OCI-LY3 (cell line): ENCODE data around the gene MYDGF.

Experiments used
- H2AFZ ChIP-seq: fragments of 200-600, 300-600 bp; shearing (Covaris generic); 2 replicates; pipeline ENCODE4 v1.6.0; 2014; ENCODE audit warnings: antibody characterized with exemption, low read depth, low read length
- H3K27ac ChIP-seq: fragments of 200-600, 300-600 bp; sonication (generic); 2 replicates; pipeline ENCODE4 v1.5.1; 2014; ENCODE audit warnings: mild to moderate bottlenecking, low read length, moderate library complexity, mixed read lengths
- H3K27me3 ChIP-seq: fragments of 200-600, 300-600 bp; sonication (generic); 2 replicates; pipeline ENCODE4 v1.6.1; 2014; ENCODE audit warnings: low read depth, low read length, mixed read lengths
- H3K36me3 ChIP-seq: fragments of 200-600, 300-600 bp; sonication (generic); replicated peaks from 2 replicates; pipeline ENCODE3; 2014; ENCODE audit warnings: low read depth, low read length, mixed read lengths
- H3K4me1 ChIP-seq: fragments of 300-600, 200-600 bp; sonication (generic); 2 replicates; pipeline ENCODE4 v1.6.1; 2014; ENCODE audit warnings: low read length, mixed read lengths
- H3K4me2 ChIP-seq: fragments of 200-600, 300-600 bp; sonication (generic); 2 replicates; pipeline ENCODE4 v1.6.1; 2014; ENCODE audit warnings: low read length, mixed read lengths
- H3K4me3 ChIP-seq: fragments of 300-600, 200-600 bp; sonication (generic); 2 replicates; pipeline ENCODE4 v1.5.1; 2014; ENCODE audit warnings: antibody characterized with exemption, mild to moderate bottlenecking, low read length, moderate library complexity
- H3K79me2 ChIP-seq: fragments of 300-600, 200-600 bp; shearing (Covaris generic); 2 replicates; pipeline ENCODE4 v1.6.1; 2014; ENCODE audit warnings: mild to moderate bottlenecking, low read length, mixed read lengths
- H3K9ac ChIP-seq: fragments of 300-600, 200-600 bp; shearing (Covaris generic); 2 replicates; pipeline ENCODE4 v1.6.0; 2014; ENCODE audit warnings: mild to moderate bottlenecking, low read length, moderate library complexity
- H3K9me3 ChIP-seq: fragments of 200-600, 300-600 bp; shearing (Covaris generic); 2 replicates; pipeline ENCODE4 v1.6.1; 2014; ENCODE audit warnings: low read length, mixed read lengths; ENCODE audit not compliant: insufficient read depth
- H4K20me1 ChIP-seq: fragments of 200-600, 300-600 bp; sonication (generic); 2 replicates; pipeline ENCODE4 v1.6.1; 2016; ENCODE audit warnings: low read length, mixed read lengths; ENCODE audit not compliant: insufficient read depth
- EZH2phosphoT487 ChIP-seq: fragments of 200-600 bp; shearing (Covaris generic); IDR thresholded peaks from 2 replicates; pipeline ENCODE4 v1.6.1; 2018; ENCODE audit warnings: antibody characterized with exemption, mixed run types, low read depth
- TF ChIP-seq, protein P1 (sequence below): fragments of 200-600, 300-600 bp; sonication (generic); IDR thresholded peaks from 2 replicates; pipeline ENCODE4 v1.5.1; 2014; ENCODE audit warnings: antibody characterized with exemption, low read length, low read depth

The MYDGF gene

DNA sequence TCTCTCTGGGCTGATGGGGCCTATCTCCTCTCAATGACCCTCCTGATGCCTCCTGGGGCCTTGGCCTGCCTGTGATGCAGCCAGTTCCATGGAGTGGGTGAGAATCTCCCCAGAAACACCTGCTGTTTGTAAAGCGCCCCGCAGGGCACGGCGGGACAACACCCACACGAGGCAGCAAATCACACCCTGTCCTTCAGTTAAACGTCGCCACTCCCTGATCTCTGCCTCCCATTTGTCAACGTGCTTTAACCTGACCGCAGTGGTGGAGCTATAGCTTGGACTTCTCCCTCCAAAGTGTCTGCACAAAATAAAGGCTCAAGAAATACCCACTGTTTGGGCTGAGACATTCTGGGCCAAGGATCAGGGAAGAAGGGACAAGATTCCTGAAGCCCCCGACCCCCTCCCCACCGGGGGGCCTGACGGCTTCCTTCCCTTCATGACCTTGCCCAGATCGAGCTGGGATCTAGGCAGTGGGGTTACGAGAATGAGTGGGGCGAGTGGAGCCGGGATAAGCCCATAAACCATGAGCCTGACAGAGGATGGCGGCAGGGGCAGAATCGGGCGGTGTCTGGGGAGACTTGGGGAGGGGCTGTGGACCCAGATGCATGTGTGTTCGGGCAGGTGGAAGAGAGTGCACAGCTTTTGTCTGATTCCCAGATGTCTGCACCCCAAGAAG is 8.0 kb downstream of the MYDGF start:
- Histone ChIP-seq H4K20me1 (peaks cover 7% of the 10 kb centered on the region), H3K4me1 (peaks cover 3% of the 10 kb centered on the region; the same call in 1 of the 2 replicates), H3K9me3 (no peaks in the 10 kb centered on the region), H3K4me3 (no peak overlapping the region), H3K79me2 (peaks cover 5% of the 10 kb centered on the region; the same call in 1 of the 2 replicates), H3K4me2 (no peak overlapping the region), H3K36me3 (peaks cover 48% of the 10 kb centered on the region), H3K27me3 (no peaks in the 10 kb centered on the region), H3K27ac (no peak overlapping the region), H2AFZ (no peak overlapping the region), H3K9ac (no peak overlapping the region)
- TF ChIP-seq EZH2phosphoT487, result no peak
- TF ChIP-seq, protein P1, sequence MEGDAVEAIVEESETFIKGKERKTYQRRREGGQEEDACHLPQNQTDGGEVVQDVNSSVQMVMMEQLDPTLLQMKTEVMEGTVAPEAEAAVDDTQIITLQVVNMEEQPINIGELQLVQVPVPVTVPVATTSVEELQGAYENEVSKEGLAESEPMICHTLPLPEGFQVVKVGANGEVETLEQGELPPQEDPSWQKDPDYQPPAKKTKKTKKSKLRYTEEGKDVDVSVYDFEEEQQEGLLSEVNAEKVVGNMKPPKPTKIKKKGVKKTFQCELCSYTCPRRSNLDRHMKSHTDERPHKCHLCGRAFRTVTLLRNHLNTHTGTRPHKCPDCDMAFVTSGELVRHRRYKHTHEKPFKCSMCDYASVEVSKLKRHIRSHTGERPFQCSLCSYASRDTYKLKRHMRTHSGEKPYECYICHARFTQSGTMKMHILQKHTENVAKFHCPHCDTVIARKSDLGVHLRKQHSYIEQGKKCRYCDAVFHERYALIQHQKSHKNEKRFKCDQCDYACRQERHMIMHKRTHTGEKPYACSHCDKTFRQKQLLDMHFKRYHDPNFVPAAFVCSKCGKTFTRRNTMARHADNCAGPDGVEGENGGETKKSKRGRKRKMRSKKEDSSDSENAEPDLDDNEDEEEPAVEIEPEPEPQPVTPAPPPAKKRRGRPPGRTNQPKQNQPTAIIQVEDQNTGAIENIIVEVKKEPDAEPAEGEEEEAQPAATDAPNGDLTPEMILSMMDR, result no peak

GRCh38 chr19:4660993-4661392 is 9.1 kb downstream of the MYDGF start:
- no peak overlapping the region for H3K27ac ChIP-seq
- no peaks in the 10 kb centered on the region for H3K9me3 ChIP-seq
- H3K4me2 ChIP-seq, result no peak overlapping the region
- no peaks in the 10 kb centered on the region for H3K27me3 ChIP-seq
- H3K9ac ChIP-seq, result no peak overlapping the region
- no peaks in the 10 kb centered on the region; the same call in 1 of the 2 replicates for H3K79me2 ChIP-seq
- peaks cover 44% of the 10 kb centered on the region for H3K36me3 ChIP-seq
- no peak overlapping the region for H3K4me3 ChIP-seq
- H2AFZ ChIP-seq, result no peak overlapping the region
- H3K4me1 ChIP-seq, result no peaks in the 10 kb centered on the region
- TF ChIP-seq EZH2phosphoT487, result no peak
- TF ChIP-seq, protein P1, result no peak
- H4K20me1 ChIP-seq, result peaks cover 7% of the 10 kb centered on the region

DNA sequence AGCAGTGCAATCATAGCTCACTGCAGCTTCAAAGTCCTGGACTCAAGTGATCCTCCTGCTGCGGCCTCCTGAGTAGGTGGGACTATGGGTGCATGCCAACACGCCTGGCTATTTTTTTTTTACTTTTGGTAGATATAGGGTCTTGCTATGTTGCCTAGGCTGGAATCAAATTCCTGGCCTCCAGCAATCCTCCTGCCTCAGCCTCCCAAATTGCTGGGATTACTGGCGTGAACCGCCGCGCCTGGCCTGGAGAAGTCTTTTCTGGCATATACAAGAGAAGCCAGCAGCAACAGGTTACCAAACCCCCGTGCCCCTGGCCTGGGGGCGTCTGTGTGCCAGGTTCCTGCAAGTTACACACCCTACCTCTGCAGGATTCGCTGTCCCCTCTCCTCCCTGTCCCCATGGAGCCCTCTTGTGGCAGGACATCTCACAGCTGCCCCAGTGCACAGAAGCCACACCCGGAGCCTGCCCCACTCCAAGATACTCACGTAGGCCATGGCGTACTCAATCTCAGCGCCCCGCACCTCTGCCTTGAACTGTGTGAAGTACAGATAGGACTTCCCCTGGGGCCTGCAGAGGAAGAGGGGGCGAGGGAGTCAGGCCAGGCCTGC is 9.9 kb downstream of the MYDGF start:
- H3K36me3 ChIP-seq, result peaks cover 43% of the 10 kb centered on the region
- no peak overlapping the region for H3K4me2 ChIP-seq

DNA sequence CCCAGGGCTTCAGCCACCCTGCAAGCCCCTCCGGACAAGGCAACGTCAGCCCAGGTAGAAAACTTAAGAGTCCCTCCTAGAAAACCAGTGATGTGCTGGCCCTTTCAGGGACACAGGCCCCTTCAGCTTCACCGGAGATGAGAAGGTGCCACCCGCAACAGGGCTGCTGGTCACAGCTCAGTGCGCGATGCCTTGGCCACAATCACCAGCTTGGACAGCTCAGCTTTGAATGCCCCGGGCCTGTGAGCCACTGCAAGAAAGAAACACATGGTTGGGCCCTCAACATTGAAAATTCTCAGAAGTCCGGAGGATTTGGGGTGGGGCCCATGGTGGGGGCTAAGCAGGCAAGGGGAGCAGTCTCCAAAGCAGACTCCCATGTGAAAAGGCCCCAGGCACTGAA is 12.3 kb downstream of the MYDGF start:
- no peak overlapping the region for H3K27ac ChIP-seq
- H4K20me1 ChIP-seq, result peaks cover 3% of the 10 kb centered on the region; the same call in 1 of the 2 replicates
- no peaks in the 10 kb centered on the region for H3K79me2 ChIP-seq
- no peak overlapping the region for H3K4me3 ChIP-seq
- no peak overlapping the region for H3K4me2 ChIP-seq
- H3K27me3 ChIP-seq, result no peaks in the 10 kb centered on the region
- H3K9me3 ChIP-seq, result no peaks in the 10 kb centered on the region
- TF ChIP-seq EZH2phosphoT487, result no peak
- TF ChIP-seq, protein P1, result no peak
- H3K9ac ChIP-seq, result no peak overlapping the region
- no peaks in the 10 kb centered on the region for H3K4me1 ChIP-seq
- H2AFZ ChIP-seq, result no peak overlapping the region
- H3K36me3 ChIP-seq, result peaks cover 33% of the 10 kb centered on the region

More for the DNA sequence above, 9.9 kb downstream of the MYDGF start:
- no peak for TF ChIP-seq EZH2phosphoT487
- TF ChIP-seq, protein P1, result peak; percentile 54
- Histone ChIP-seq H2AFZ (no peak overlapping the region), H3K9me3 (no peaks in the 10 kb centered on the region), H3K27me3 (no peaks in the 10 kb centered on the region), H3K4me3 (no peak overlapping the region), H3K4me1 (no peaks in the 10 kb centered on the region), H3K79me2 (no peaks in the 10 kb centered on the region; the same call in 1 of the 2 replicates), H3K27ac (no peak overlapping the region), H3K9ac (no peak overlapping the region), H4K20me1 (peaks cover 7% of the 10 kb centered on the region)
